Lung (tissue), 12 donors: ENCODE results near the gene LEKR1. TPM values are rescaled to one million over a fixed set of nuclear protein-coding genes. Genes with fewer than 3 reads are reported as not detected.

Experiments
- ATAC-seq: fragments of 200-7000 bp; cut with Tn5 transposase; one replicate; pipeline ENCODE4 v1.9.1; 2020; ENCODE audit warnings: moderate number of reproducible peaks; ENCODE audit not compliant: insufficient read depth, low FRiP score
- DNase-seq, 3 donors: peaks; one replicate each; pipeline ENCODE4 v3.0.0-alpha.2; 2013 to 2017
- H3K27ac ChIP-seq, 2 donors: one replicate each; pipeline ENCODE4 v1.5.1; 2013; ENCODE audit warnings: mild to moderate bottlenecking in 2 of 2, moderate library complexity in 2 of 2, control low read depth in 1 of 2, inconsistent platforms in 1 of 2, low read depth in 1 of 2, low read length in 1 of 2
- H3K27me3 ChIP-seq, 3 donors: one replicate each; pipeline ENCODE4 v1.5.1; 2013; ENCODE audit warnings: low read length in 2 of 3; ENCODE audit not compliant: control insufficient read depth in 3 of 3, insufficient read depth in 3 of 3
- H3K36me3 ChIP-seq, 4 donors: one replicate each; pipeline ENCODE4 v1.5.1; 2013; ENCODE audit warnings: low read length in 4 of 4, mild to moderate bottlenecking in 1 of 4, moderate library complexity in 1 of 4; ENCODE audit not compliant: control insufficient read depth in 4 of 4, insufficient read depth in 4 of 4
- H3K4me1 ChIP-seq, 5 donors: one replicate each; pipeline ENCODE4 v1.5.1; 2013; ENCODE audit warnings: low read length in 5 of 5, mild to moderate bottlenecking in 2 of 5, moderate library complexity in 1 of 5; ENCODE audit not compliant: control insufficient read depth in 5 of 5, insufficient read depth in 5 of 5
- H3K4me3 ChIP-seq: one replicate; pipeline ENCODE4 v1.5.1; 2013; ENCODE audit warnings: mild to moderate bottlenecking, control low read depth, moderate library complexity
- H3K9ac ChIP-seq, 2 donors: one replicate each; pipeline ENCODE4 v1.5.1; 2013; ENCODE audit warnings: low read length in 2 of 2, control low read depth in 1 of 2; ENCODE audit not compliant: insufficient read depth in 1 of 2
- H3K9me3 ChIP-seq, 4 donors: one replicate each; pipeline ENCODE4 v1.5.1; 2013; ENCODE audit warnings: low read length in 3 of 4, mild to moderate bottlenecking in 1 of 4, moderate library complexity in 1 of 4; ENCODE audit not compliant: control insufficient read depth in 4 of 4, insufficient read depth in 3 of 4
- WGBS, 2 donors: extraction: QIAGEN DNeasy Blood & Tissue Kit; methylation state at CpG; one replicate each; pipeline ENCODE4 v1.1.7; 2013; 5-methylcytosine and 5-hydroxymethylcytosine counted together
- polyA plus RNA-seq, 2 donors: library from polyadenylated mRNA; stranded (reverse); fragments of 200-250 nt; gene quantifications; one replicate each; pipeline ENCODE4 v1.2.1, GENCODE V29; 2013
- total RNA-seq, 2 donors: library from RNA; depleted of rRNA in 1 of 2; stranded (reverse); fragments of >200 nt in 1 of 2; gene quantifications; one replicate each; pipeline ENCODE4 v1.2.1, GENCODE V29; 2014 to 2021
- TF ChIP-seq, protein P1 (sequence below): IDR thresholded peaks from 2 replicates; pipeline ENCODE4 v1.5.1; 2012; ENCODE audit warnings: mild to moderate bottlenecking; ENCODE audit errors: control extremely low read depth, extremely low read depth
- donor health status: control.
- donor health status: control.
- donor health status: Bipolar disorder and iron deficiency.
- donor health status: healthy.
- donor health status: DM: yes; HTN: yes; CAD: no.

LEKR1 gene
- total and polyA plus RNA-seq, 4 donors = 0.71 to 5.4 (median 3.2) TPM

DNA sequence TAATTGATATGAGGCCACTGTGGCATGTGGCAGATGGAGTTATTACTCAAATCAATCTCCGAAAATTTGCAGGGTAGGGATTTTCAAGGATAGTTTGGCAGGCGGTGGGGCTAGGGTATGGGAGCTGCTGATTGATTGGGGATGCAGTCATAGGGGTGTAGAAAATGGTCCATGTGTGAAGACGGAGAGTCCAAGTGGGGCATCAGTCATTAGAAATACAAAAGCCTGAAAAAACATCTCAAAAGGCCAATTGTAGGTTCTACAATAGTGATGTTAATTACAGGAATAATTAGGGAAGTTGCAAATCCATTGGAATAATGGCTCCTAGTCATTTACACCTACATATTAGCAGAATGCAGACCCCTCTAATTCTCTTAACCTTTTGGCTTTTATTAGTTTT is 4.9 kb downstream of the LEKR1 start:
- Histone ChIP-seq H3K36me3 (no peaks in the 10 kb centered on the region), H3K4me1 (peaks cover 0 to 13% (median 2%) of the 10 kb centered on the region in 5 donors), H3K9ac (no peak overlapping the region), H3K27ac (no peak overlapping the region), H3K9me3 (no peaks in the 10 kb centered on the region), H3K27me3 (no peaks in the 10 kb centered on the region), H3K4me3 (no peak overlapping the region)
- DNase-seq (no peak), ATAC-seq (no peak)
- 89 to 90% methylated on average over 3 of the region's 3 CpGs for WGBS, 2 donors
- TF ChIP-seq, protein P1, sequence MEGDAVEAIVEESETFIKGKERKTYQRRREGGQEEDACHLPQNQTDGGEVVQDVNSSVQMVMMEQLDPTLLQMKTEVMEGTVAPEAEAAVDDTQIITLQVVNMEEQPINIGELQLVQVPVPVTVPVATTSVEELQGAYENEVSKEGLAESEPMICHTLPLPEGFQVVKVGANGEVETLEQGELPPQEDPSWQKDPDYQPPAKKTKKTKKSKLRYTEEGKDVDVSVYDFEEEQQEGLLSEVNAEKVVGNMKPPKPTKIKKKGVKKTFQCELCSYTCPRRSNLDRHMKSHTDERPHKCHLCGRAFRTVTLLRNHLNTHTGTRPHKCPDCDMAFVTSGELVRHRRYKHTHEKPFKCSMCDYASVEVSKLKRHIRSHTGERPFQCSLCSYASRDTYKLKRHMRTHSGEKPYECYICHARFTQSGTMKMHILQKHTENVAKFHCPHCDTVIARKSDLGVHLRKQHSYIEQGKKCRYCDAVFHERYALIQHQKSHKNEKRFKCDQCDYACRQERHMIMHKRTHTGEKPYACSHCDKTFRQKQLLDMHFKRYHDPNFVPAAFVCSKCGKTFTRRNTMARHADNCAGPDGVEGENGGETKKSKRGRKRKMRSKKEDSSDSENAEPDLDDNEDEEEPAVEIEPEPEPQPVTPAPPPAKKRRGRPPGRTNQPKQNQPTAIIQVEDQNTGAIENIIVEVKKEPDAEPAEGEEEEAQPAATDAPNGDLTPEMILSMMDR = no peak

- Histone ChIP-seq H3K4me1 (no peaks in the 10 kb centered on the region), H3K27me3 (no peaks in the 10 kb centered on the region), H3K27ac (no peak overlapping the region), H3K9ac (no peak overlapping the region), H3K36me3 (no peaks in the 10 kb centered on the region), H3K4me3 (no peak overlapping the region), H3K9me3 (no peaks in the 10 kb centered on the region)
- DNase-seq (no peak), ATAC-seq (no peak)
- TF ChIP-seq, protein P1 = no peak
- WGBS, 2 donors = 72 to 82% methylated on average over 2 of the region's 2 CpGs
Observed at GRCh38 chr3:156834435-156834834, 8.3 kb downstream of the LEKR1 start.

DNA sequence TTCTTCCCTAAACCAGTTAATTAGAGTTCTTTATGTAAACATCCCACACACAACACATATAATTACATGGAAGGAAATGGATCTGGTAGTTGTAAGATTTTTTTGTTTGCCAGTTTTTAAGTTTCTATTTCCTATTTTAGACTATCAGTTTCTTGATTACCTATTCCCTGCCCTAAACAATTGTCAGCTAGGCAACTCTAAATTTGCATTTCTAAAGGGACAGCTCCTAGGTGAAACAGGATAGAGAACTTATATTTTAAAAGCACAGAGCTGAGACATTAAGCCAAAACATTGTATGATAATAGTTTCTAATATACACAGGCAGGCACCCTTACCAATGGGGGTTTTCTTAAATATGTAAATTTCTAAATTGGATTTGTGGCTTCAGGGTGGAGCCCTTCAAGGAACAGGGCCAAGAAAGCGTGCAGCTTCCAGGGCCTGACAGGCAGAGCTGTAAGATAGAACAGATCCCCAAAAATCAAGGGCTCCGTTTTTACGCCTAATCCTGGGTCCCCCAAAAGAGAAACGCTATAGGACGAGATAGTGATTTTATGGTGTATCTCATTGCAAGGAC is 8.9 kb downstream of the LEKR1 start:
- no peak overlapping the region for H3K4me3 ChIP-seq
- no peak overlapping the region for H3K27ac ChIP-seq
- H3K4me1 ChIP-seq = no peaks in the 10 kb centered on the region
- H3K36me3 ChIP-seq = no peaks in the 10 kb centered on the region
- no peaks in the 10 kb centered on the region for H3K9me3 ChIP-seq
- TF ChIP-seq, protein P1 = no peak
- no peaks in the 10 kb centered on the region for H3K27me3 ChIP-seq
- WGBS, 2 donors = 96% methylated on average over 5 of the region's 5 CpGs
- ATAC-seq (no peak), DNase-seq (no peak)
- H3K9ac ChIP-seq = no peak overlapping the region

GRCh38 chr3:156836701-156837100 is 10.5 kb downstream of the LEKR1 start:
- no peak for ATAC-seq
- no peaks in the 10 kb centered on the region for H3K4me1 ChIP-seq
- TF ChIP-seq, protein P1 = no peak
- H3K27ac ChIP-seq = no peak overlapping the region
- no peak overlapping the region for H3K9ac ChIP-seq
- H3K9me3 ChIP-seq = no peaks in the 10 kb centered on the region
- no peaks in the 10 kb centered on the region for H3K36me3 ChIP-seq
- H3K27me3 ChIP-seq = no peaks in the 10 kb centered on the region
- DNase-seq = no peak
- no peak overlapping the region for H3K4me3 ChIP-seq
